Measurements from ENCODE around the gene CYP4Z1. TPM values are rescaled to one million over a fixed set of nuclear protein-coding genes. Genes with fewer than 3 reads are reported as not detected.
"Not testable (repeated sequence)": the region's sequence is repeated elsewhere in the genome, so short reads cannot be mapped to it uniquely, and the experiment has no call there.

Gene CYP4Z1, protein sequence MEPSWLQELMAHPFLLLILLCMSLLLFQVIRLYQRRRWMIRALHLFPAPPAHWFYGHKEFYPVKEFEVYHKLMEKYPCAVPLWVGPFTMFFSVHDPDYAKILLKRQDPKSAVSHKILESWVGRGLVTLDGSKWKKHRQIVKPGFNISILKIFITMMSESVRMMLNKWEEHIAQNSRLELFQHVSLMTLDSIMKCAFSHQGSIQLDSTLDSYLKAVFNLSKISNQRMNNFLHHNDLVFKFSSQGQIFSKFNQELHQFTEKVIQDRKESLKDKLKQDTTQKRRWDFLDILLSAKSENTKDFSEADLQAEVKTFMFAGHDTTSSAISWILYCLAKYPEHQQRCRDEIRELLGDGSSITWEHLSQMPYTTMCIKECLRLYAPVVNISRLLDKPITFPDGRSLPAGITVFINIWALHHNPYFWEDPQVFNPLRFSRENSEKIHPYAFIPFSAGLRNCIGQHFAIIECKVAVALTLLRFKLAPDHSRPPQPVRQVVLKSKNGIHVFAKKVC
- not detected for total RNA-seq

DNA sequence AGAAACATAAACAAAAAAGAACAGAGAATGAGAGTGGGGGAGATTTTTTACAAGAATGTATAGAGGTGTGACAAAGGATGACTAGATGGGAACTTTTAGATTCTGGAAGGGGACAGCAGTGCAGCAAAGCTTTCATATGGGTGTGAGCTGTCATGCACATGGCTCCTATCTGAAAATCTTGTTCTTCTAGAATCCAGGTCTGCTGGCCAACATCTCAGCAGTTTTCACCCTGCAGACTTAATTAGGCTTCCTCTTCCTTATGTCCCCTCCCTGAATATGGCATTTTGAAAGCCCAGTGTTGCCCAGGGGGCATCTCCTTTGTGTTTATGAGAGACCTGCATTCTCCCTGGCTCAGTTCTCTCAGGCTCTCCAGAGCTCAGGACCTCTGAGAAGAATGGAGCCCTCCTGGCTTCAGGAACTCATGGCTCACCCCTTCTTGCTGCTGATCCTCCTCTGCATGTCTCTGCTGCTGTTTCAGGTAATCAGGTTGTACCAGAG, at the start of gene CYP4Z1:
CYP4Z1 (plus strand) TSS at position 135 of the 498 bp plus-strand sequence; CDS start at position 395, 260 bp downstream.
- no peak for ATAC-seq
- no peak for DNase-seq
- Mint-ChIP-seq H3K27me3 (ENCODE audit: low read depth) (peaks cover 20% of the 10 kb centered on the region), H3K9me3 (ENCODE audit: insufficient read depth) (no peaks in the 10 kb centered on the region), H3K4me1 (ENCODE audit: low read depth) (no peaks in the 10 kb centered on the region), H3K27ac (no peak within 1 kb of the TSS), H3K36me3 (ENCODE audit: low read depth) (no peaks in the 10 kb centered on the region), H3K4me3 (no peak within 1 kb of the TSS)
- POLR2A ChIA-PET, result no interaction called here
- CTCF ChIA-PET, result no interaction called here

DNA sequence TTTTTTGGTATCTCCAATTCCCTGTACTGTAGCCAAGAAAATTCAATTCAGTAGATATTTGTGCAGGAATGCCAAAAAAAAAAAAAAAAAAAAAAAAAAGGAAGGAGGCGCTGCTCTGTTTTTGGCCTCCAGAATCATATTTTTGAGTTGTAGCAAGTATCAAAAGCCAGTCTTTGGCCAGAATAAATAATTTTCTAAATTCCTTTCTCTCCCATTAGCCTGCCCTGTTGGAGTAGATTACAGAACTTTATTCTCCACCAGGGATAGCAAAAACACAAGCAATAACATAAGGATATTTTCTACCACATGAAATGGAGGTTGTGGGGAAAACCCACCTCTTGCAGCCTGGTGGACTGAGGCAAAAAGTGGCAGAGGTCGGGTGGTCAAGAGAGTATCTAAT, 46.0 kb upstream of the CYP4Z1 start:
- no peaks in the 10 kb centered on the region for H3K36me3 Mint-ChIP-seq (ENCODE audit: low read depth)
- peaks cover 34% of the 10 kb centered on the region for H3K27me3 Mint-ChIP-seq (ENCODE audit: low read depth)
- no peak overlapping the region for H3K27ac Mint-ChIP-seq
- POLR2A ChIA-PET, result no interaction called here
- no peaks in the 10 kb centered on the region for H3K9me3 Mint-ChIP-seq (ENCODE audit: insufficient read depth)
- CTCF ChIA-PET, result no interaction called here
- H3K4me1 Mint-ChIP-seq (ENCODE audit: low read depth), result no peaks in the 10 kb centered on the region
- H3K4me3 Mint-ChIP-seq, result no peak overlapping the region
- DNase-seq (no peak), ATAC-seq (no peak)

DNA sequence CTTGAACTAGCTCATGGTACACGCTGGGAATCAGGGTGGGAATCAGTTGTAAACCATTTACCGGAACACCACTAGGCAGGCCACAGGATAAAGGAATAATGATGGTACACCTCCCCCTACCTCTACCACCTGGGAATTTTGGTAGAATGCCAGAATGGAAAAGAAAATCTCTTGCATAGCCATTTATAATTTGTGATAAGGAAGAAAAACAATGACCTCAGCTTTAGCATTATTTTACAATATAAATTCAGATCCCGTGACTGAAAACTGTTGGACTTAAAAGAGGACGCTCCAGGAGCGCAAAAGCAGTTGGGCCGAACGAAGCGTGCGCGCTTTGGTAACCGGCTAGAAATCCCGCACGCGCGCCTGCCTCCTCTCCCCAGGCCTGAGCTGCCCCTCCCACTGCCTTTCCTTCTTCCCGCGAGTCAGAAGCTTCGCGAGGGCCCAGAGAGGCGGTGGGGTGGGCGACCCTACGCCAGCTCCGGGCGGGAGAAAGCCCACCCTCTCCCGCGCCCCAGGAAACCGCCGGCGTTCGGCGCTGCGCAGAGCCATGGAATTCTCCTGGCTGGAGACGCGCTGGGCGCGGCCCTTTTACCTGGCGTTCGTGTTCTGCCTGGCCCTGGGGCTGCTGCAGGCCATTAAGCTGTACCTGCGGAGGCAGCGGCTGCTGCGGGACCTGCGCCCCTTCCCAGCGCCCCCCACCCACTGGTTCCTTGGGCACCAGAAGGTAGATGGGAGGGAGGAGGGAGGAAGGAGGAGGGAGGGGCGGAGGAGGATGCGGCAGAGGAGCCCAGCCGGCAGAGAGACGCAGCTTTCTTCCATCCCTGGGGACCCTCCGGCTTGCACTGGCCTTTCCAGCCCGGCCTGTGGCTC, 43.5 kb upstream of the CYP4Z1 start, which contains the start of gene CYP4X1:
CYP4X1 (plus strand) TSS at position 402 of the 873 bp plus-strand sequence; CDS start at position 551, 149 bp downstream.
- no peak within 1 kb of the TSS for H3K4me3 Mint-ChIP-seq
- no peaks in the 10 kb centered on the region for H3K4me1 Mint-ChIP-seq (ENCODE audit: low read depth)
- H3K36me3 Mint-ChIP-seq (ENCODE audit: low read depth), result no peaks in the 10 kb centered on the region
- H3K27me3 Mint-ChIP-seq (ENCODE audit: low read depth), result peaks cover 34% of the 10 kb centered on the region
- ChIA-PET POLR2A (no interaction called here), CTCF (interaction anchor here (0.9 kb wide), 1 partner anchor 52 kb away, joined by 3 read pairs; no protein-coding TSS in a partner anchor)
- DNase-seq (no peak), ATAC-seq (no peak)
- no peaks in the 10 kb centered on the region for H3K9me3 Mint-ChIP-seq (ENCODE audit: insufficient read depth)
- no peak within 1 kb of the TSS for H3K27ac Mint-ChIP-seq

DNA sequence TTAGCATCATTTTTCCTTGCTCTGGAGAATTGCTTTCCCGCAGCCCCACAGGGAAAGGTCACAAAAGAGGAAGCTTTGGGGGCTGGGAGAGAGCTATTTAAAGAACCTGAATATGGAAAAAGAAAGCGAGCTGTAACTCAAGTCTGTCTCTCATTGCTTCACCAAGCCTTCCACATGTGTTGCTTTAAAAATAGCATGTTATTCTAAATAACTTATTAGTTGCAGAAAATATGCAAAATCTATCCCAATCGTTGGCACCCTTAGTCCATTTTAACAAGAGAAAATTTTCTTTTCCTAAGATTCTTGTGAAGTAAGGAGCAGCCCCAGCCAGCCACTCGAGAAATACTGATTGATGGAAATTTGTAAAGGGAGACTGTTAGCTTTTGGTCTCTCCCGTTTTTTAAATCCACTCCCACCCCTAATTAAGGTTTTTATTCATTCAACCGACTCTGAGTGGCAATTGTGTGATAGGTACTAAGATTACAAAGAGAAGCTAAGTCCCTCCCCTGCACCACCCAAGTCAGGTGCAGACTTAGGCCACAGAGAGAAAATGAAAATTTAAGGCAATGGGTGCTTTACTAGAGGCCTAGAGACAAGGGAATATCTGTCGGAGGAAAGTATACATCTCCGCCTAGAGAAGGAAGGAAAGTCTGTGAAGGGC, 42.8 kb upstream of the CYP4Z1 start:
- Mint-ChIP-seq H3K27ac (no peak overlapping the region), H3K9me3 (ENCODE audit: insufficient read depth) (no peaks in the 10 kb centered on the region), H3K4me3 (no peak overlapping the region), H3K4me1 (ENCODE audit: low read depth) (no peaks in the 10 kb centered on the region), H3K36me3 (ENCODE audit: low read depth) (no peaks in the 10 kb centered on the region), H3K27me3 (ENCODE audit: low read depth) (peaks cover 36% of the 10 kb centered on the region)
- no peak for ATAC-seq
- no peak for DNase-seq
- POLR2A ChIA-PET, result no interaction called here
- CTCF ChIA-PET, result no interaction called here

DNA sequence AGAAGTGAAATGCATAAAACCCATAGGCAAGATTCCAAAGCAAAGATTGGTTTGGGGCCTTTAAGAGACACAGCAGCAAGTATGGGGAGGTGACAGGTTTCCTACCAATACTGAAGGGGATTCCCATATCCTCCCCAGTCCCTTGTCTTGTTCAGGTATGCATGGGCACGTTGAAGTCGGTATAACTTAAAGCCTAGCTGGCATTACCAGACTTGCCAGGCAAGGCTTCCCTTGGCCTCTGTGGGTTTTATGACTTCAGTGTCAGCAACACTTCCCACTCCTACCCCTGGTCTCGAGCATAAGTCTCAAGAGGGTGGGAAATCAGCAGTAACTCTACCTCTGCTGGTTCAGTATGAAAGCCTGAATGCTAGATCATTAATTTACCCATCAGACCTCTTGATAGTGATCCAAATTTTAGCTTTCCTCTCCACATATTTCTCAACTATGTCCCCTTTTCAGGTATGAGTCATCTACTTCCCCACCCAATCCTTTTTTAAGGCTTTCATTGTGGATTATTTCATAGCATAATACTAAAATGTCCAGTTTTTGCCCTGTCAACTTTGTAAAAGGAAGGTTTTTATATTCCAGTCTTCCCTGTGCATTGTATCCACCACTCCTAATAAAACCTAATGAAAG, 36.7 kb upstream of the CYP4Z1 start:
- H3K36me3 Mint-ChIP-seq (ENCODE audit: low read depth), result no peaks in the 10 kb centered on the region
- no peaks in the 10 kb centered on the region for H3K9me3 Mint-ChIP-seq (ENCODE audit: insufficient read depth)
- CTCF ChIA-PET, result no interaction called here
- no peak overlapping the region for H3K27ac Mint-ChIP-seq
- ATAC-seq, result no peak
- H3K4me3 Mint-ChIP-seq, result no peak overlapping the region
- H3K4me1 Mint-ChIP-seq (ENCODE audit: low read depth), result no peaks in the 10 kb centered on the region
- DNase-seq, result no peak
- POLR2A ChIA-PET, result no interaction called here
- peaks cover 15% of the 10 kb centered on the region for H3K27me3 Mint-ChIP-seq (ENCODE audit: low read depth)

DNA sequence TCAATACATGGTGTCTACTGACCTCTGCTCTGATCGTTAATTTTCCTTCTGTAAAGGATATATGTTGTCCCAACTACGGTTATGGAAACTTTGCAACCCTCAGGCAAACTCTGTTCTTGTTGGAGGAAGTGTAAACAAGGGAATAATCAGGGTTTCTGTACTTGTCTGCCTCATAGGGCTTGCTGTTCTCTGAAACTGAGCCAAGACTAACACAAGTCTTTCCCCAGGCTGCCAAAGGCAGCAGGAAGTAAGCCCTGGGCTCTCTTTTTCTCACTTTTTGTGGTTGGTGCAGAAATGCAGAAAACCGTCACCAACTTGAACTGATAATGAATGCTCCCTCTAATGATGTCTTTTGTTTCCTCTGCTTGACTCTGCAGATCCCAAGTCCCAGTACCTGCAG, 36.0 kb upstream of the CYP4Z1 start:
- no peaks in the 10 kb centered on the region for H3K36me3 Mint-ChIP-seq (ENCODE audit: low read depth)
- no peaks in the 10 kb centered on the region for H3K4me1 Mint-ChIP-seq (ENCODE audit: low read depth)
- DNase-seq (no peak), ATAC-seq (no peak)
- ChIA-PET CTCF (no interaction called here), POLR2A (no interaction called here)
- H3K4me3 Mint-ChIP-seq, result no peak overlapping the region
- H3K9me3 Mint-ChIP-seq (ENCODE audit: insufficient read depth), result no peaks in the 10 kb centered on the region
- no peak overlapping the region for H3K27ac Mint-ChIP-seq
- peaks cover 9% of the 10 kb centered on the region for H3K27me3 Mint-ChIP-seq (ENCODE audit: low read depth)

DNA sequence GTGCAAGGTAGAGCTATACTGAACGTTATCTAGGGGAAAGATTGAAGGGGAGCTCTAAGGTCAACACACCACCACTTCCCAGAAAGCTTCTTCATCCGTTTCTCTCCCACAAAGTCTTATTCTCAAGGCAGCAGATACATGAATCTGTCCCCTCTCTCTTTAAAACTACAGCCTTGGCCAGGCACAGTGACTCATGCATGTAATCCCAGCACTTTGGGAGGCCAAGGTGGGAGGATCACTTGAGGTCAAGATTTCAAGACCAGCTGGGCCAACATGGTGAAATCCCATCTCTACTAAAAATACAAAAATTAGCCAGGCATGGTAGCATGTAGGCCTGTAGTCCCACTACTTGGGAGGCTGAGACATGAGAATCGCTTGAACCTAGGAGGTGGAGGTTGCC, 35.4 kb upstream of the CYP4Z1 start:
- ATAC-seq, result no peak
- Mint-ChIP-seq H3K4me1 (ENCODE audit: low read depth) (no peaks in the 10 kb centered on the region), H3K27me3 (ENCODE audit: low read depth) (peaks cover 9% of the 10 kb centered on the region), H3K4me3 (no peak overlapping the region), H3K36me3 (ENCODE audit: low read depth) (no peaks in the 10 kb centered on the region), H3K9me3 (ENCODE audit: insufficient read depth) (no peaks in the 10 kb centered on the region), H3K27ac (no peak overlapping the region)
- ChIA-PET POLR2A (no interaction called here), CTCF (no interaction called here)
- DNase-seq, result no peak

DNA sequence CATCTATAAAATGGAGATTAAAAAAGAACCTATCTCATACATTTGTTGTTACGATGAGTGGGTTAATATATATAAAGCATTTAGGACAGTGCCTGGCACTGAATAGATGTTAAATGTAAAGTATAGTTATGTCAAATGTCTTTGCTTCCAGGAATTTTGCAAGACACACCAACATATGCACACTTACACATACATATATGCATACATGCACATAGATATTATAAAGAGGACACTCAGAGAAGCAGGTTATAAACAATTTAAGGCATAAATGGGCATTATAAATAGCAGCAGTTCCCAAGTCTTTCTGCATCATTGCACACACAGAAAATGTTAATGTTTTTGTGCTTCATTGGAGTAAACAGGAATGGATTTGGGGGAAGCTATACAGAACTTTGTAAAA, 30.3 kb upstream of the CYP4Z1 start:
- Mint-ChIP-seq H3K36me3 (ENCODE audit: low read depth) (no peaks in the 10 kb centered on the region), H3K9me3 (ENCODE audit: insufficient read depth) (no peaks in the 10 kb centered on the region), H3K4me3 (no peak overlapping the region), H3K4me1 (ENCODE audit: low read depth) (no peaks in the 10 kb centered on the region), H3K27ac (no peak overlapping the region), H3K27me3 (ENCODE audit: low read depth) (peaks cover 18% of the 10 kb centered on the region)
- POLR2A ChIA-PET, result no interaction called here
- DNase-seq (no peak), ATAC-seq (no peak)
- CTCF ChIA-PET, result no interaction called here

DNA sequence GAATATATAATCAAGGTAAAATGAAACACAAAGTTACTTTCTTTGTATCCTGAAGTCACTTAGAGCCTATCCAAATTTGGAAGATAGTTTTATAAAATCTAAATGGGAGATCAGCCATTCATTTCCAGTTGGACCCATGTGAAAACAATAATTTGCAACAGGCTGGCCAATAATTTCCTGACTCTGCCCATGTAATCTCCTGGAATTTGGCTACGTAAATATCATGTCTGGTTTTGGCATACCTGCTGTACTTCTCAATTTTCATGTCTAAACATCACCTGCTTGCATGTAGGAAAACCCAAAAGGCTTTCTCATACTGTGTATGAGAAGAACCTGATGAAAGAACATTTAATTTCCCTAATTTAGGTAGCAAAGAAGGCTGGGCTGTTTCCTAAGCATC, 7.7 kb upstream of the CYP4Z1 start:
- Mint-ChIP-seq H3K9me3 (ENCODE audit: insufficient read depth) (no peaks in the 10 kb centered on the region), H3K27me3 (ENCODE audit: low read depth) (peaks cover 18% of the 10 kb centered on the region), H3K4me3 (no peak overlapping the region), H3K36me3 (ENCODE audit: low read depth) (no peaks in the 10 kb centered on the region), H3K4me1 (ENCODE audit: low read depth) (no peaks in the 10 kb centered on the region), H3K27ac (no peak overlapping the region)
- ChIA-PET CTCF (no interaction called here), POLR2A (no interaction called here)
- DNase-seq (no peak), ATAC-seq (no peak)

DNA sequence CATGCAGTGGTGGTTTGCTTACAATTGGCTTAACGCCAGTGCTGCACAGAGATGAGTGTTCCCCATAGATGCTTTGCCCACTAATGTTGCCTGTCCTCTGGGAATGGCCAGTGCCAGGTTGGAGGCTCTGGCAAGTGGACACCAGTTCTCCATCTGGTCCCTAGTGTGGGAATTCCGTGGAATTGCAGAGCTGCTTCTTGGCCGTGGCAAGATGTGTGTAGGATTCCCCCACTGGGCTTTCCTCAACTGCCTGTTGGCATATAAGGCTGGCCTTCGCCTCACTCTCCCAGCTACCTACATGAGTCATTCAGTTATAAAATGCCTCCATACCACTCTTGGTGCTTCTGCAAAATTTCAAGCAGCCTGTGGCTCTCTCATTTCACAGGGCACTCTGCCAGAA, 2.0 kb downstream of the CYP4Z1 start:
- H3K27me3 Mint-ChIP-seq (ENCODE audit: low read depth), result peaks cover 17% of the 10 kb centered on the region
- POLR2A ChIA-PET; H3K27ac Mint-ChIP-seq; H3K9me3 Mint-ChIP-seq (ENCODE audit: insufficient read depth); CTCF ChIA-PET; H3K4me1 Mint-ChIP-seq (ENCODE audit: low read depth); H3K4me3 Mint-ChIP-seq; DNase-seq; H3K36me3 Mint-ChIP-seq (ENCODE audit: low read depth); ATAC-seq: not testable (repeated sequence)

DNA sequence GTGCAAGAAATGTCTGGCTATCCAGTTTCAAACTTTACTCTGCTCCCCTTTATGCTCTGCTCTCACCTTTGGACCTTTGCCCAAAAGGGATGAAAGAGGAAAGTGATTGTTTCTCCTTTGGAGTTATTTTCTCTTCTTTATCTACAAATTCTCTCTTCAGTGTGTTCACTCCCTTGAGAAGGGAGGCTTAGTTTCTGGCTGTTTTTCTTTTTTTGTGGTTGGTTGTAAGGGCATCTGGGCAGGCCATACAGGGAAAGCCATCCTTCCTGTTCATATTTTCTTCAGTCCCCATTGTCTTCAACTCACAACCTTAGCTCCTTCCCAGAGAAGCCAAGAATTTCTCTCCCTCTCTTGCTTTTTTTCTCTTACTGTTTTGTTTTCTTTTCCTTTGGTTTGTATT, 2.5 kb downstream of the CYP4Z1 start:
- POLR2A ChIA-PET, CTCF ChIA-PET, ATAC-seq: not testable (repeated sequence)

More for the DNA sequence above, 2.5 kb downstream of the CYP4Z1 start:
- H3K36me3 Mint-ChIP-seq (ENCODE audit: low read depth); H3K4me3 Mint-ChIP-seq; H3K4me1 Mint-ChIP-seq (ENCODE audit: low read depth); H3K9me3 Mint-ChIP-seq (ENCODE audit: insufficient read depth); DNase-seq; H3K27ac Mint-ChIP-seq: not testable (repeated sequence)
- H3K27me3 Mint-ChIP-seq (ENCODE audit: low read depth), result peaks cover 17% of the 10 kb centered on the region
